ENCODE data around the gene FOXP1. TPM values are rescaled to one million over a fixed set of nuclear protein-coding genes. Genes with fewer than 3 reads are reported as not detected.

Gene FOXP1
- polyA plus RNA-seq, 1 donor from 2014 or later, result 5.6 TPM

DNA sequence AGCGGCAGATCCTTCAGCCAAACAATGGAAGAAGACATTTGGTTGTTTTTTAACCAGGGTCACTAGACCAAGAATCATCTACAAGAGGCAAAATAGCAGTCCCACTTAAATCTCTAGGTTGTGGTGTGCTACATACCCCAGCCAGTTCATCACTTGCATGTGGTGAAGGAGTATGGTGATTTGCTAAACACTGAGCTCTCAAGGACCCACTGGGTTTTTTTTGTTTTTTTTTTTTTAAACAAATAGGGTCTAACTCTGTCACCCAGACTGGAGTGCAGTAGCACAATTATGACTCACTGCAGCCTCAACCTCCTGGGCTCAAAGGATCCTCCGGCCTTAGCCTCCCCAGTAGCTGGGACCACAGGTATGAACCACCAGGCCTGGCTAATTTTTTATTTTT is 508.0 kb downstream of the FOXP1 start (continued):
- TF ChIP-seq, protein P1, sequence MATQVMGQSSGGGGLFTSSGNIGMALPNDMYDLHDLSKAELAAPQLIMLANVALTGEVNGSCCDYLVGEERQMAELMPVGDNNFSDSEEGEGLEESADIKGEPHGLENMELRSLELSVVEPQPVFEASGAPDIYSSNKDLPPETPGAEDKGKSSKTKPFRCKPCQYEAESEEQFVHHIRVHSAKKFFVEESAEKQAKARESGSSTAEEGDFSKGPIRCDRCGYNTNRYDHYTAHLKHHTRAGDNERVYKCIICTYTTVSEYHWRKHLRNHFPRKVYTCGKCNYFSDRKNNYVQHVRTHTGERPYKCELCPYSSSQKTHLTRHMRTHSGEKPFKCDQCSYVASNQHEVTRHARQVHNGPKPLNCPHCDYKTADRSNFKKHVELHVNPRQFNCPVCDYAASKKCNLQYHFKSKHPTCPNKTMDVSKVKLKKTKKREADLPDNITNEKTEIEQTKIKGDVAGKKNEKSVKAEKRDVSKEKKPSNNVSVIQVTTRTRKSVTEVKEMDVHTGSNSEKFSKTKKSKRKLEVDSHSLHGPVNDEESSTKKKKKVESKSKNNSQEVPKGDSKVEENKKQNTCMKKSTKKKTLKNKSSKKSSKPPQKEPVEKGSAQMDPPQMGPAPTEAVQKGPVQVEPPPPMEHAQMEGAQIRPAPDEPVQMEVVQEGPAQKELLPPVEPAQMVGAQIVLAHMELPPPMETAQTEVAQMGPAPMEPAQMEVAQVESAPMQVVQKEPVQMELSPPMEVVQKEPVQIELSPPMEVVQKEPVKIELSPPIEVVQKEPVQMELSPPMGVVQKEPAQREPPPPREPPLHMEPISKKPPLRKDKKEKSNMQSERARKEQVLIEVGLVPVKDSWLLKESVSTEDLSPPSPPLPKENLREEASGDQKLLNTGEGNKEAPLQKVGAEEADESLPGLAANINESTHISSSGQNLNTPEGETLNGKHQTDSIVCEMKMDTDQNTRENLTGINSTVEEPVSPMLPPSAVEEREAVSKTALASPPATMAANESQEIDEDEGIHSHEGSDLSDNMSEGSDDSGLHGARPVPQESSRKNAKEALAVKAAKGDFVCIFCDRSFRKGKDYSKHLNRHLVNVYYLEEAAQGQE (IDR thresholded peaks at IDR 0.05; ENCODE audit: borderline replicate concordance), result no peak

DNA sequence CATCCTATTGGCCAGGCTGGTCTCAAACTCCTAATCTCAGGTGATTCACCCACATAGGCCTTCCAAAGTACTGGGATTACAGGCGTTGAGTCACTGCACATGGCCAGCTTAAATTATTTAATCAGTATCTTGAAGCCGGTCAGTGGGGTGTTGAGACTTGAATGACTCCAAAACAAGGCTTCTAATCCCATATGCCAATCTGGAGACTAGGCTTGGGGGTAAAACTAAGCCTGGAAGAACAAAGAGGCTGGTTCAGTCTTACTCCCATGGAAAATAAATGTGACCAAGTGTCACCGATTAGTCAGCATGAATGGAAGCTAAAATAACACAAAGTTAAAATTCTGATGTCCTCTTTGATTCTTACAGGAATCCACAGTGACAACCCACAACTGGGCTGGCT is 509.1 kb downstream of the FOXP1 start:
- H3K4me2 ChIP-seq (ENCODE audit: low read length), result no peak overlapping the region
- H3K27me3 ChIP-seq (ENCODE audit: insufficient read depth, low read depth, low read length), result no peaks in the 10 kb centered on the region
- no peak overlapping the region for H2AFZ ChIP-seq (ENCODE audit: low read depth, low read length)
- no peak overlapping the region for H3K27ac ChIP-seq (ENCODE audit: low read length)
- no peaks in the 10 kb centered on the region for H3F3A ChIP-seq (ENCODE audit: insufficient read depth, low read length, poor library complexity, severe bottlenecking)
- H3K79me2 ChIP-seq (replicated peaks; ENCODE audit: insufficient read depth, low read length), result no peaks in the 10 kb centered on the region
- H3K4me3 ChIP-seq (ENCODE audit: low read length), result no peak overlapping the region
- no peak overlapping the region for H3K9ac ChIP-seq (ENCODE audit: low read length)
- H3K9me3 ChIP-seq (ENCODE audit: low read length), result no peaks in the 10 kb centered on the region
- H4K20me1 ChIP-seq (ENCODE audit: insufficient read depth), result no peaks in the 10 kb centered on the region
- no peak for TF ChIP-seq EP300 (conservative IDR thresholded peaks at IDR 0.05; ENCODE audit: poor library complexity, severe bottlenecking)
- TF ChIP-seq, protein P2, sequence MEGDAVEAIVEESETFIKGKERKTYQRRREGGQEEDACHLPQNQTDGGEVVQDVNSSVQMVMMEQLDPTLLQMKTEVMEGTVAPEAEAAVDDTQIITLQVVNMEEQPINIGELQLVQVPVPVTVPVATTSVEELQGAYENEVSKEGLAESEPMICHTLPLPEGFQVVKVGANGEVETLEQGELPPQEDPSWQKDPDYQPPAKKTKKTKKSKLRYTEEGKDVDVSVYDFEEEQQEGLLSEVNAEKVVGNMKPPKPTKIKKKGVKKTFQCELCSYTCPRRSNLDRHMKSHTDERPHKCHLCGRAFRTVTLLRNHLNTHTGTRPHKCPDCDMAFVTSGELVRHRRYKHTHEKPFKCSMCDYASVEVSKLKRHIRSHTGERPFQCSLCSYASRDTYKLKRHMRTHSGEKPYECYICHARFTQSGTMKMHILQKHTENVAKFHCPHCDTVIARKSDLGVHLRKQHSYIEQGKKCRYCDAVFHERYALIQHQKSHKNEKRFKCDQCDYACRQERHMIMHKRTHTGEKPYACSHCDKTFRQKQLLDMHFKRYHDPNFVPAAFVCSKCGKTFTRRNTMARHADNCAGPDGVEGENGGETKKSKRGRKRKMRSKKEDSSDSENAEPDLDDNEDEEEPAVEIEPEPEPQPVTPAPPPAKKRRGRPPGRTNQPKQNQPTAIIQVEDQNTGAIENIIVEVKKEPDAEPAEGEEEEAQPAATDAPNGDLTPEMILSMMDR (IDR thresholded peaks at IDR 0.05; ENCODE audit: poor library complexity, severe bottlenecking), result no peak
- no peak for TF ChIP-seq SMC3 (conservative IDR thresholded peaks at IDR 0.05; ENCODE audit: poor library complexity)
- TF ChIP-seq EZH2 (IDR thresholded peaks at IDR 0.05; ENCODE audit: borderline replicate concordance, insufficient read depth, low read length, poor library complexity, severe bottlenecking), result no peak
- no peak for TF ChIP-seq MXI1 (conservative IDR thresholded peaks at IDR 0.05; ENCODE audit: poor library complexity, severe bottlenecking)
- TF ChIP-seq RAD21 (conservative IDR thresholded peaks at IDR 0.05), result no peak
- TF ChIP-seq, protein P1 (IDR thresholded peaks at IDR 0.05; ENCODE audit: borderline replicate concordance), result no peak
- no peak for TF ChIP-seq TAF1 (IDR thresholded peaks at IDR 0.05; ENCODE audit: low read depth)
- no peak for TF ChIP-seq POLR2AphosphoS5 (IDR thresholded peaks at IDR 0.05)
- H3K9me2 ChIP-seq (ENCODE audit: insufficient read depth, low read length), result no peaks in the 10 kb centered on the region
- H3K36me3 ChIP-seq (ENCODE audit: insufficient read depth, low read length), result no peaks in the 10 kb centered on the region
